CD4-positive, alpha-beta T cell treated with Interleukin-12 subunit alpha and Interleukin-12 subunit beta, for 1 hour (primary cell): Measurements from ENCODE around the gene CTBP2.

ENCODE experiments used
- DNase-seq: peaks from one replicate; pipeline ENCODE4 v3.0.0-alpha.2; 2020

The CTBP2 gene

DNA sequence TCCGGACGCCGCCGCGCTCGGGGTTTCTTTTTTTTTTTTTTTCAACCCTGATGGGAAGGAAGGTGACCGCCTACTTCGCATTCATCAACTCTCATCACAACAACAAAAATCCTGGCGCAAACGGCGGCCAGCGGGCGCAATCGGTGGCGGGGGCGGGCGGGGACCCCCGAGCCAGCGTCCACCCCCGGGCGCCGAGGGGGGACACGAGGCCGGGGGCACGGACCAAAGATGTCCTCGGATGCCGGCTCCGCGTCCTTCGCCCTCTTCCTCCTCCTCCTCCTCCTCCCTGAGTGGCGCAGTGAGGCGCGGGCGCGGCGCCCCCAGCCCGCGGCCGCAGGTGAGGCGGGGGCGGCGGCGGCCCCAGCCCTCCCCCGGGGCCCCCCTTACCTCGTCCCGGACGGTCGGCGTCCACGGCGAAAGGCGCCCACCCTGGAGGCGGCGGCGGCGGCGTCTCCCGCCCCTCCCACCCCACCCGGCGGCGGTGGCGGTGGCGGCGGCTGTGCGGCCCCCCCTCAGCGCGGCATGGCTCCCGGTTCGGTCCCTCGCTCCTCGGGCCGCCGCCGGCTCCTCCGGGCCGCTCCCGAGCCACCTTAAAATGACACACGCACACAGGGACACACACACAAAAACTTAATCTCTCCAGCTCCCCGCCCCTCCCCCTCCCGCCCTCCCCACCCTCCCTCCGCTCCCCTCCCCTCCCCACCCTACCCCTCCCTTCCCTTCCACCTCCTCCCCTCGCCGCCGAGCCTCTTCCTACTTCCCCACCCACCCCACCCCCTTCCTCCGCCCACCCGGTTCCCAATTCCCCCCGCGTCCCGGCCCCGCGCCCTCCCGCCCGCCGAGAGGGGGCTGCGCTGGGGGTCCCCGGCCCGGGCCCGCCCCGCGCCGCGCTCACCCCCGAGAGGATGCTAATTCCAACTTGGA is at the start of gene CTBP2:
Gene CTBP2, minus strand, starts transcription at position 632 of the 924 bp plus-strand sequence.
- no peak for DNase-seq

DNA sequence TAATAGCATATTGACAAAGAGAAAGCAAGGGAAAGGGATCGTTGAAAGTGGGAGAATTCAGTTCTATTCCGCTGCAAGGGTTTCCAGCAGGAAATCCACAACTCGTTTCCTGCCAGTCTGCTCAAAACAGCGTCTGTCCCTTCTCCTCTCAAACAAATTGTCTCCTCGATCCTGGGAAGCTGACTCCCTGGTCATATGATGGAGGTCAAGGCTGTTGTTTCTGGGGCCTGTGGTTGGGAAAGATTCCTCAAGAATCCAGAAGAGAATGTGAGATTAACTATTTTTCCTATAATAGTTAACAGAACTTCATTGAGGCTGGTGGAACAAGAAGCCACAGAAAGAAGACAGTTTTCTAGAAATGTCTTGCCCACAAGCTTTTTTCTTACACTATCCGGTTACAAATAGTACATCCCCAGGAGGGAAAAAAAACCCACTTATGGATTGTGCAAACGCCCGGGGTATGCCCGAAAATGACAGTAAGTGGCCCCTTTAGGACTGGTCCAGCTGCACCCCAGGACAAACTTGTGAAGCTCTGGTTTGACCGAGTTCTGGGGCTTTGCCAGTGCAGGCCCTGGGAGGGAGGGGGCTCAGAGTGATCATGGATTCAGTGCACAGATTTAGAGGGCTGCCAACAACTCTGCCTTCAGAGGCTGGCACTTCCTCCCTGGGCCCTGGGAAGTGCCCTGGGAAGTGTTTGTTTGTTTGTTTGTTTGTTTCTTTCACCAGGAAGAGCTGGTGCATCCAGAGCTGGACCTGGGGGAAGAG is 49.4 kb upstream of the CTBP2 start:
- DNase-seq, result no peak

DNA sequence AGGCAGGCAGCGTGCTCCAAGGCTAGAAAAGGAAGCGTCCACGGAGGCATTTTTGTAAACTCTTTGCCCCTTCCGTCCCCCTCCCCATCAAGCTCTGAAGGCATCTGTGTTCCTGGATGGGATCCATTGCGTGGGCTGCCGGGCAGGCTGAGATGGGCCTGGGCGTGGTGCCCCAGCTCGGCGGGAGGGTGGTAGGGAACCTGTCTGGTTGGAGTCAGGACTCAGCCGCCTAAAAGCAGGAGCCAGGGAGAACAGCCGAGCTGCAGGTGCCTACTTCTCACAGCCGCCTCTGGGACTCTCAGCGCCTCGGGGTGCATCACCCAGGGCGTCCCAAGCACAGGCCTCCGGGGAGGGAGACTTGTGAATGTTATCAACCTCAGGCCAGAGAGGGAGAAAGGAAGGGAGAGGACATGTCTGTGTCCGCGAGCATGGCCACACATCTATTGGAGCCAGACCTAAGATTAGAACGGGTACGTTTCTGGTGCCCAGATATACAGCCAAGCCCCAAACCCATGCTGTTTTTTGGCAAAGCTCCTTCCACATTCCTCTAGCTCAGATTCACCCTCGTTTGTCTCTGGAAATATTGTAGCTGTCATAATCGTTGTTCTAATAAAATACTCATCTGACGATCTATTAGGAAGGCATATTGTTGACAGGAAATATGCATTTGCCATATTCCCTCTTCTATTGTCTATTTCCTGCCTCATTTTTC is 48.6 kb upstream of the CTBP2 start:
- no peak for DNase-seq

DNA sequence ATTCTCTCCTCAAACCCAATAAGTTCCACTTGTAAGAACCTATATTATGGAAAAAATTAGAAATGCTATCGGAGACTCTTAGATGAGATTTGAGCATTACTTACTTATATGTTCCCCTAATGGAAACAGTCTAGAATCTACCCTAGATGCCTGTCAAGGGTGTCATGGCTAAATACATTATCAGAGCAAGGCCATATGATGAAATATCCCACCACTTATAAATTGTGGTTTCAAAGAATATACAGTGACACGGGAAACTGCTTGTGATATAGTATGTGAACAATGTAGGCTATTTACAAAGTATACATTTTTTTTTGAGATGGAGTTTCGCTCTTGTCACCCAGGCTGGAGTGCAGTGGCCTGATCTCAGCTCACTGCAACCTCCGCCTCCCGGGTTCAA is 46.3 kb upstream of the CTBP2 start:
- DNase-seq, result no peak

DNA sequence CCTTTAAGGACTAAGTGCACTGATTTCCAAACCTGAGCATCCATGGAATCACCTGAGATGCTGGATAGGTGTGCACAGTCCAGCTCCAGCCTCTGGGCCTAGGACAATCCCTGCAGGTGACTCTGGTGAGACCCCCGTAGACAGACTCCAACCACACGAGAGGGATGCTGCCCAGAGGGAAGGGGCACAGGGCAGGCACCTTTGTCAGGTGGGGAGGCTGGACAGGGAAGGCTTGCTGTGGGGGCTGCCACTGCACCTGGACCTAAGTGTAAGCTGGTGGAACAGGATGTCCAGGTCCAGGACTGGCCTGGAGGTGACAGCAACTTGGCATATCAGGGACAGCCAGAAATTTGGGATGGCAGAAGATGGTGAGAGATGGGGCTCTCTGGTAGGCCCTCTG is 45.1 kb upstream of the CTBP2 start:
- DNase-seq, result no peak

DNA sequence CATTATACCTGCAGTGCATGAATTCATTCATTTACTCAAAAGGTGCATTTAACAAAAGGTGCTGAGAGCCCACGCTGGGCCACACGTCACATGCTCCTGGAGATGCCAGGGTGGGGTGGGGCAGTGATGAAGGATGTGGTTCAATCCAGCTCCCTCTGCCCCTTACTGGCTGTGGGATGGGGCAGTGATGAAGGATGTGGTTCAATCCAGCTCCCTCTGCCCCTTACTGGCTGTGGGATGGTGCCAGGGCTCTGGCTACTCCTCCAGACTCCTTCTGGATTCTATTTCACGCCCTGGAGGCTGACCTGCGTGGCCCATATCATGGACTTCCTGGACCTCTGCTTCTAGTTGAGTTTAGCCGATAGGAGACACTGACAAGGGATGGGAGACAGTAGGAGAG is 44.0 kb upstream of the CTBP2 start:
- DNase-seq, result no peak

DNA sequence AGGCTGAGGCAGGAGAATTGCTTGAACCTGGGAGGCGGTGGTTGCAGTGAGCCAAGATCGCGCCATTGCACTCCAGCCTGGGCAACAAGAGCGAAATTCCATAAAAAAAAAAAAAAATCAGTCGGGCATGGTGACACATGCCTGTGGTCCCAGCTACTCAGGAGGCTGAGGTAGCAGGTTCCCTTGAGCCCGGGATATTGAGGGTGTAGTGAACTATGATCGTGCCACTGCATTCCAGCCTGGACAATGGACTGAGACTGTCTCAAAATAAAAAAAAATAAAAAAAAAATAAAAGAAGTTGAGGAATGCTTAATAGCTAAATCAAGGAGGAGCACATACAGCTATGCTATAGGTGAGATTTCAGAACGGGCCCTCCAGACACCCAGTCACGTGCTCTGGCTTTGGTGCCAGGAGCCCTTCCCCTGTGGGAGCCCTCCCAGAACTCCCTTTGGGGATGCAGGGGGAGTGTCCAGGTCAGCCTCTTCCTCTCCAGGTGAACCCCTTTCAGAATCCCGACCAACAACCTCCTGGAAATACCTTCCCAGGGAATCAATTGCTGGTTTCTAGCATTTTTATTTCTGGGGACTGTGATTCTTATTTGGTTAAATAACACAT is 42.9 kb upstream of the CTBP2 start:
- no peak for DNase-seq

DNA sequence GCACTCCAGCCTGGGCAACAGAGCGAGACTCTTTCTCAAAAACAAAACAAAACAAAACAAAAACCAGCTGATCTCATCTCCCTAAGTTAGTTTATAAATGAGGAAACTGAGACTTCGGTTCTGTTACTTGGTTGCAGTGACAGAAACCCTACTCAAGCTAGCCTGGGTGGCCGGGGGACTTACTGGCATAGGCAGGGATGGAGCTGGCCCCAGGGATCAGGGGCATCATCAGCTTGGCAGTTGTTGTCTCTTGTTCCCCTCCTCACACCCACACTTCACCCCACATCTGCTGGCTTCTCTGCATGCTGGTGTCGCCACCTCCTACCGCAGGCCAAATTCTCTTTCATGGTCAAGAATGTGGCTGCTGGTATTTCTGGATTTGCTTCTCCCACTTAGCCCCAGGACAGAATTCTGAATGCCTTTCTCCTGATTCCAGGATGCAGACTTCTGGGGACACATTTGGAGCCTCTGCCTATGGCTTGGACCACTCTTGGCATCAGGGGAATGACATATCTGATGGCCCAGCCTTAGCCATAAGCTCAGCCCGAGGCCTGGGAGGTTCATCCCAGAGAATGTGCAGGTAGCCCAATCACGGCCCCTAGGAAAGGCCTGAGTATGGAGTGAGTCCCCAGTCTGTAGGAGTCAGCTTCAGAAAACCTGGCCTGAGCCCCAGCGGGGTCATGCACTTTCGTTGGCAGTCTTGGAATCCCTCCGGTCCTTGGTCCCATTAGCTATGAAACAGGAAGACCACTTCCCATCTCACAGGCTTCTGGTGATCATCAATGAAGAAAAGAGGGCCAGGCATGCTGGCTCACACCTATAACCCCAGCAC is 41.6 kb upstream of the CTBP2 start:
- DNase-seq, result no peak

DNA sequence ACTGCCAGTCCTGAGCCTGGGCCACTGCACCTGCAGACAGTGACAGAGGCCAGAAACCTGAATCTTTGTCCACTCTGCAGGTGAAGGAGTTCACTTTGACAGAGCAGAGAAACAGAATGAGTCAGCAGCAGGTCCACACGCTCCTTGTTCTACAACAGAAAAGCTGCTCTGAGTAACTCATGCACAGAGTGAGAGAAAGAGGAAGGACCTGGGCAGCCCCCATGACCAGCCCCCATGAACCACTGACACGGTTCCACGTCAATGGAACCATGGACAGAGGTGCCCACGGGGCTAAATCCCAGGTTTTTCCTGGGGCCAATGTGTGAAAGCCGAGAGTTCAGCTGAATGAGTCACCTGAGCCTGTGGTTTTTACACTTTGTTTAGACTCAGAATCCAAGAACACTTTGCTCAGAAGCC is 40.8 kb upstream of the CTBP2 start:
- no peak for DNase-seq

DNA sequence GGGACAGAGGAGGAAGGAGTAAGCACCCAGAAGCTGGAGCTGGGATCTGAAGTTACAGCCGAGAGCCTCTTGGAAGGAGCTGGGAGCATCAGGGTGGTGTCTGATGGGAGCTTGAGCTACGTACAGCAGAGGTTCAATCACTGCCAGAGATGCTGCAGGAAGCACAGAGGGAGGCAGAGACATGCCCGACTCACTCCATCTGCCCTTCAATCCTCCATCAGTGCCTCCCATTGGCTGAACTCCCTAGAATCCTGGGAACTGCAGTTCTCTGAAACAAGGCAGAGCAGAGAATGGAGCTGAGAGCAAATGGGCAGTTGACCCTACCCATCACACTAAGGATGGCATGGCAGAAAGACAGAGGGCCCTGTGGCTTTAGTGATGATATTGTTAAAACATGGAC is 40.0 kb upstream of the CTBP2 start:
- no peak for DNase-seq

DNA sequence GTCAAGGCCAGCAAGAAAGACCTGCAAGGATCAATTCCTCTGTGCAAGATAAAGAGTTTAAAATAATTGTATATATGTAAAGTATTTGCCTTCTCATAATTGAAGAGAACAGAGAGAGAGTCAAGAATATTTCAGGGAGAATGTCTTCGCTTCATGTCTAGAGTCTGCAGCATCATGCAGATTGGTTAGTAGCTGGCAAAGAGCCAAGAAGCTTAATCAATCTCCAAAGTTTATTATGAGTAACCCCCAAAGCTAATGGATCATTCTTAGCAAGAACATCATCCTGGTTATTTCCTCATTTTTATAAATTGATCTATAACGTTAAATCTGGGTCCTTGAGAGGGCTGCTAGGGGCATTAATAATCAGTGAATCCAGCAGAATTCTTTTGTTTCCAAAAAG is 38.9 kb upstream of the CTBP2 start:
- DNase-seq, result no peak

DNA sequence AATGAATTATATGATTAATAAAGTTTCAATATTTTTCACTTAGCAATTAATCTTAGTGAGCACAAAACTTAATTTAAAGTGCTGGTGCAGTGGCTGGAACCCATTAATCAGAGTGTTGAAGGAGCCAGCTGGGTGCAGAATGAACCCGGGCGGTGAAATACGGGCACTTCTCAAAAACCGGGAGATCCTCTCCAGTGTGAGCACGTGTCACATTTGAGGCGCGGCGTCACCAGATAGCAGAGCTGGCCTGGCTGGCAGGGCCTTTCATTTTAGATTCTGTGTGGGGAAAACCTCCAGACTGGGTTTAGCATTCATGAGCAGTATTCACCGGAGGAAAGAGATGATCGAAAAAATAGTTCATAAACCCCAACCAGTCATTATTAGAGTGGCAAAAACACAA is 34.5 kb upstream of the CTBP2 start:
- no peak for DNase-seq

DNA sequence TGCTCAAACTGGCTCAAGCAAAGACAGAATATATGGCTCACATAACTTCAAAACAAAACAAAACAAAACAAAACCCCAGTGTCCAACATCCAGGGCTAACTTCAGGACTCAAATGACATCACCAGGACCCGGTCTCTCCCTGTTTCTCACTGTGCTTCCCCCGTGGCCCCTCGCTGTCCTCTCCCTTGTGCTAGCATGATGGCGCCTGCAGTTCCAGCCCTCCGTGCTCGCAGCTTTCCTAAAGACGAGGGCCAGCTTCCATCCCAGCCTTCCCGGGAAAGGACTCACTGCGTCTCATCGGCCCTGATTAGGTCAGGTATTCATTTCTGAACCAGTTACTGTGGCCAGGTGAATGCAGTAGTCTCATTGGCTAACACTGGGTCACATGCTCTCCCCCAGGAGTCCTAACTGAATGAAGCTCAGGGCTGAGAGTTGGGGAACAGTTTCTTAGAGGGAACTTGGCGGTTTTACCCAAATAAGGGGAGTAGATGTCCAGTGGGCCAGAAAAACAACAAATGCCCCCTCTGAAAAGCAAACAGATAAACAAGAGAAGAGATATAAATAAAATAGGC is 33.0 kb upstream of the CTBP2 start:
- DNase-seq, result no peak

DNA sequence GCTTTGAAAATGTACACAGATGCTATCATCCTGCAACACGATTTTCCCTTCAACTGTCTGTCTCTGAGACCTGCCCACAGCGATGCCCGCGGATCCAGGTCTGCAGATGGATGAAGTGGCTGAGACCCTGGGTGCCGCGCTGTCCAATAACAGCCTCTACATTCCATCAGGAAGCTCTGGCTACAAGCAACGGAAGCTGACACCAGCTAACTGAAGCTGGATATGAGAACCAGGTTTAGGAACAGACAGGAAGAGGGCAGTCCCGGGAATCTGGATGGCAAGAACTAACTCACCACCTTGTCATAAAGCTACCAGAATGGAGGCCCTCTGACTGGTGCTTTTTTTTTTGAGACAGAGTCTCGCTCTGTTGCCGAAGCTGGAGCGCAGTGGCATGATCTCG is 32.3 kb upstream of the CTBP2 start:
- no peak for DNase-seq

DNA sequence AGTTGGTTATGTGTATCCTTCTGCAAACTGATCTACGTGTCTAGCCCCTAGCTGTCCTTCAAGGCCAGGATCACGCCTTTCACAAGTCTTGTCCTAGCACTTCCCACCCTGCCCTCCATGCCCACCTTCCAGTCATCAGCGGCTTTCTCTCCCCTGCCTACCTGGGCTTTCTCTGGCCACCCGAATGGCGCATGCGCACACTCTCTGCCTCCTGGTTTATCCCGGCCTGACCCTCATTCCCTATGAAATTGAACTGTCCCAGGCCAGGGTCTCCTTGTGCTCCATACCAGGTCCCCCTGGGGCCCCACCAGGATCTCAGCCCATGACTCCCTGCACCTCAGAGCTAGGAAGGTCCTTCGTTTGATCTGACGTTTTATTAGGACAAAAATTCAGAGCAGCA is 31.6 kb upstream of the CTBP2 start:
- DNase-seq, result no peak

DNA sequence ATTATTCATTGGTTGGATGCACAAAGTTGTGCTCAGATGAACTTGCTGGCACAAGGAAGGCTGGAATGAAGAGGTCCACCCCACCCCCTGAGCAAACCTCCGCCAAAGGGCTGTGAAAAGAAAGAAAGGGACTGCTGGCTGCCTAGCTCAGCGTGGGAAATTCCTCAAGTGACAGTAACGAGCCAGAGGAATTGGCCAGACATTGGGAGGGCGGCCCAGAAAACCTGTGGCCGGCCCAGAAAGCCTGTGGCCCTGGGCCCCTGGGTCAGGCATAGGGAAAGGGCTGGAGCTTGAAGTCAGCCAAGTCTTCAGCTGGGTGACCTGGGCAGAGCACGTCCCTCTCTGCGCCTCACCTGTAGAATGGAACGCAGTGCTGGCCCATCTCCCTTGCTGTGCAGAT is 30.6 kb upstream of the CTBP2 start:
- no peak for DNase-seq

DNA sequence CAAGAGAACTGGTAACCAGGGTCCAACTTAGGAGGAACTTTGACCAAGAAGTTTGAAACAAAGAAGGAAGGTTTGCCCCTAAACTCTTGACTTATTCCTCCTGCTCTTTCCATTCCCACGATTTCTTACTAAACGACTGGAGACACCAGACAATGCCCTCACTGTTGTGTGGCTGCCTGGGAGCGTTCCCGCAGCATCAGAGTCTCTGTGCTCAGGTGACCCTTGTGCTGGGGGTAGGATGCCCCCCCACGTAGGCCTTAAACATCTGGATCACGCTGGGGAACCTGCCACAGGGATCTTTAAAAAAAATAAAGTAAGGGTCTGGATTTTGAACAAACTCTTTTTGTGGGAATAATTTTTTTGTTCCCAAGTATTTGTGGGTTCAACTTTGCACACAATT is 30.1 kb upstream of the CTBP2 start:
- DNase-seq, result no peak

DNA sequence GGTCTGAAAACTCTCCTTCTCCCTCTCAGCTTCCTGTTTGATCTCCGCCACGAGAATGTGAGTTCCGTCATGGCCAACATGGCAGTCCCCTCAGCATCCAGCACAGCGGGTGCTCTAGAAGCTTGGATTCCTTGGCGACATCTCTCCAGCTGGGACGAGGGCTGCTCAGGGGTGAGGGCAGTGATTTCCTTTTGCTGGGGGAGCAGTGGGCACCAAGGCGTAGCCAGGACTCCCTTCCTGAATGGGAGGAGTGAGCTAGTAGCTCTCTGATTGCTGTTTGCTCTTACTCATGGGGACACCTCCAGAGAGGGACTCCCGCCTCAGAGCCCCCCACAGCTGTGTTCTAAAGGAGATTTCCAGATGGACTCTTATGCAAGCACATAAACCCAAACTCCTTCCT is 28.8 kb upstream of the CTBP2 start:
- no peak for DNase-seq

DNA sequence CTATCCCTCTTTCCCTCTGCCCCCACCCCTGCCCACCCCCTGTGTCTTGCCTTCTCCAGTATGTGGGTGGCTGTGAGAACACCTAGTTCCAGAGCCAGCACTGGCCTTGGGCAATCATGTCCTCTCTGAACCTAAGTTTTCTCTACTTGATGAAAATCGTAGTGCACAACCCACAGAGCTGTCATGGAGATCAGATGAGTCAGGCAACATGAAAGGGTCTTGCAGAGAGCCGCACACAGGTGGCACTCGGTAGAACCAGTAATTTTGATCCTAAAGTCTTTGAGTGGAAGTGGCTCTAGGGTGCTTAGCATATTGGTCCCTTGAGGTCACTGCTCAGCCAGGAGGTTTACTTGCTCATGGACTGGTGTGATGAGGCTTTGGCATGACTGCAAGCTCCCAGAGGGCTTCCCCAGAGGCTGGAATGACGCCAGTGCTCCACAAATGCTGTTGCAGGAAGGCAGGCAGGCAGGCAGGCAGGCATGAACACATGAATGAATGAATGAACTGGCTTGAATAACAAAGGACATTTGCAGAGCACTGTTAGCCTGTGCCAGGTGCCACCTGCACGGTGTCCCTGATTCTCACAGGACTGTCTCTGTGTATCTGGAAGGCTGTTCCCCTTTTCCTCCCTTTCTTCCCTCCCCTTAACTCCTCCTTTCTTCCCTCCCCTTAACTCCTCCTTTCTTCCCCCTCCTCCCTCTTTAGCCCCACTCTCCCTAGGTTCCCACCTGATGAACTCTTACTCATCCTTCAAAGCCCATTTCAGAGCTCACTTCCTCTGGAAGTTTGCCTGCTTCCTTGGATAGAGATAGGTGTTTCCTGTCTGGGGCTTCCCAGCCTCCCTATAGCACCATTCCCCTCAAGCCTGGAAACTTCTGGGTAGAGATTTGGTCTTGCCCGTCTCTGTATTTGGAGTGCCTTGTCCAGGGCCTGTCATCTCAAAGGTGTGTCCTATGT is 27.2 kb upstream of the CTBP2 start:
- DNase-seq, result no peak

DNA sequence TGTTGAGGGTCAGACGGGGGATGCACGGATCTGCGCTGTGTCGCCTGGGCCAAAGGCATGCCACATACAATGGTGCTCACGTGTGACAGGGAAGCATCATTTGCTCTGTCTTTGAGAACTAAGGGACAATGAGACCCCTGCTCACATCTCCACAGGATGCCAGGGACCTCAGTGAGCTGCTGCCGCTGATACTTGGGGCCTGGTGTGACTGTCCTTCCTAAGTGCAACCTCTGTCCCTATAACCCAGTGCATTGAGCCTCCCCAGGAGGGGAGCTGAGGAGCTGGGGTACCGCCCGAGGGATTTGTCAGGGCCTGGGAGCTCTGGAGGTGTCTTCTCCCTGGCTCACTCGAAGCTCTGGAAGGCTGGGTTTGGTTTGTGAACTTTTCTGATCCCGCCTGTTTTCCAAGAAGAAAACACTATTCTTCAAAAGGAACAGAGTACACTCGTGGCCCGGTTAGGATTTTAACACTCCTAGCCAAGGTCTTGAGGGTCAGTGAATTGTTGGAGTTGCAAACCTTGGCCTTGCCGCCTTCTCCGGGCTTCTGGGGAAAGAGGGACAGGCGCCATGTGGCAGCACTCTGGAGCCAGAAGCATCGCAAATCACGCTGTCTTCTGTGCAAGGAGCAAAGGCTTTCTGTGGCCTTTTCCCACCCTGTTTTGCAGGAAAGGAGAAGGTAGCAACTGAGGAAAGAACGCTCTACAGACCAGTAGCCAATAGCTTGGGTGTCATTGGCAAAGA is 26.2 kb upstream of the CTBP2 start:
- no peak for DNase-seq
